HG02852 (cell line): ENCODE measurements around the gene AGPAT3.

Experiments
- ATAC-seq: cut with Tn5 transposase; IDR thresholded peaks from one replicate; pipeline ENCODE4 v1.9.1; 2021; ENCODE audit warnings: mild to moderate bottlenecking, moderate library complexity; ENCODE audit not compliant: unreplicated experiment

AGPAT3 gene

GRCh38 chr21:44011579-44012473 is 146.8 kb downstream of the AGPAT3 start, which contains the start of gene TRAPPC10:
TSS of gene TRAPPC10 (plus strand) at chr21:44012309. CDS start at chr21:44012494, 185 bp downstream.
- ATAC-seq = peak; percentile 67

- ATAC-seq = peak; percentile 54
Measured at GRCh38 chr21:44012474-44013379, 147.7 kb downstream of the AGPAT3 start.

- ATAC-seq = no peak
Measured at GRCh38 chr21:44013380-44014088, 148.5 kb downstream of the AGPAT3 start.

GRCh38 chr21:44017601-44018000 is 152.6 kb downstream of the AGPAT3 start:
- no peak for ATAC-seq

GRCh38 chr21:44018127-44018526 is 153.1 kb downstream of the AGPAT3 start:
- ATAC-seq = no peak

GRCh38 chr21:44018813-44019567 is 154.0 kb downstream of the AGPAT3 start:
- no peak for ATAC-seq

GRCh38 chr21:44019568-44019958 is 154.5 kb downstream of the AGPAT3 start:
- no peak for ATAC-seq

- no peak for ATAC-seq
Measured at GRCh38 chr21:44020551-44020950, 155.5 kb downstream of the AGPAT3 start.

- ATAC-seq = no peak
Measured at GRCh38 chr21:44021064-44021463, 156.0 kb downstream of the AGPAT3 start.

- no peak for ATAC-seq
Measured at GRCh38 chr21:44024257-44024656, 159.2 kb downstream of the AGPAT3 start.

- ATAC-seq = no peak
Measured at GRCh38 chr21:44024887-44025353, 159.9 kb downstream of the AGPAT3 start.

- ATAC-seq = no peak
Measured at GRCh38 chr21:44027607-44028286, 162.7 kb downstream of the AGPAT3 start.

GRCh38 chr21:44028287-44028659 is 163.2 kb downstream of the AGPAT3 start:
- ATAC-seq = no peak

- ATAC-seq = no peak
Measured at GRCh38 chr21:44029460-44030087, 164.6 kb downstream of the AGPAT3 start.

- ATAC-seq = no peak
Measured at GRCh38 chr21:44035244-44035643, 170.2 kb downstream of the AGPAT3 start.
